Trophoblast cell (in vitro differentiated cells and primary cell): ENCODE results near the gene FUT7.
A peak's percentile ranks its signal among the peaks of the same experiment; 100 is the strongest.

ENCODE experiments used
- DNase-seq, 2 donors: peaks; one replicate each; pipeline ENCODE4 v3.0.0-alpha.2; 2016
- H2AFZ ChIP-seq: 2 replicates; pipeline ENCODE4 v1.6.1; 2013; ENCODE audit warnings: low read length, moderate library complexity, mild to moderate bottlenecking; ENCODE audit not compliant: insufficient read depth, poor library complexity
- H2AK5ac ChIP-seq: 2 replicates; pipeline ENCODE4 v1.6.1; 2013; ENCODE audit warnings: mild to moderate bottlenecking, low read length
- H2BK120ac ChIP-seq: 2 replicates; pipeline ENCODE4 v1.6.1; 2013; ENCODE audit warnings: low read length, mild to moderate bottlenecking, moderate library complexity; ENCODE audit not compliant: insufficient read depth, poor library complexity
- H2BK12ac ChIP-seq: 2 replicates; pipeline ENCODE4 v1.6.1; 2013; ENCODE audit warnings: mild to moderate bottlenecking, low read length, moderate library complexity
- H2BK5ac ChIP-seq: 2 replicates; pipeline ENCODE4 v1.6.1; 2013; ENCODE audit warnings: low read length, low read depth, moderate library complexity, mild to moderate bottlenecking; ENCODE audit not compliant: poor library complexity
- H3K14ac ChIP-seq: 2 replicates; pipeline ENCODE4 v1.6.1; 2013; ENCODE audit warnings: mild to moderate bottlenecking, low read length
- H3K18ac ChIP-seq: 2 replicates; pipeline ENCODE4 v1.6.1; 2013; ENCODE audit warnings: mild to moderate bottlenecking, low read length
- H3K23ac ChIP-seq: 2 replicates; pipeline ENCODE4 v1.6.1; 2013; ENCODE audit warnings: low read length
- H3K27ac ChIP-seq: 2 replicates; pipeline ENCODE4 v1.5.1; 2013; ENCODE audit warnings: low read depth, mild to moderate bottlenecking, inconsistent platforms, low read length, moderate library complexity
- H3K27me3 ChIP-seq: 2 replicates; pipeline ENCODE4 v1.6.1; 2013; ENCODE audit warnings: inconsistent platforms, mild to moderate bottlenecking, low read length, moderate library complexity; ENCODE audit not compliant: insufficient read depth
- H3K36me3 ChIP-seq, 2 experiments: 1 replicate in 1 of 2; 2 replicates in 1 of 2; pipeline ENCODE4 v1.6.1; 2013; ENCODE audit warnings: low read length in 2 of 2, mild to moderate bottlenecking in 2 of 2, moderate library complexity in 1 of 2; ENCODE audit not compliant: insufficient read depth in 2 of 2, control insufficient read depth in 1 of 2
- H3K4ac ChIP-seq: 2 replicates; pipeline ENCODE4 v1.6.1; 2013; ENCODE audit warnings: low read depth, mild to moderate bottlenecking, low read length, moderate library complexity
- H3K4me1 ChIP-seq, 2 experiments: 1 replicate in 1 of 2; 2 replicates in 1 of 2; pipeline ENCODE4 v1.6.1; 2013; ENCODE audit warnings: low read length in 2 of 2, mild to moderate bottlenecking in 2 of 2, moderate library complexity in 1 of 2; ENCODE audit not compliant: insufficient read depth in 2 of 2, control insufficient read depth in 1 of 2
- H3K4me2 ChIP-seq: 2 replicates; pipeline ENCODE4 v1.6.1; 2013; ENCODE audit warnings: inconsistent platforms, mild to moderate bottlenecking, low read length, moderate library complexity
- H3K4me3 ChIP-seq: 2 replicates; pipeline ENCODE4 v1.5.1; 2013; ENCODE audit warnings: mild to moderate bottlenecking, low read depth, low read length, inconsistent platforms
- H3K79me1 ChIP-seq: one replicate; pipeline ENCODE4 v1.6.1; 2013; ENCODE audit warnings: low read length
- H3K79me2 ChIP-seq: 2 replicates; pipeline ENCODE4 v1.6.1; 2013; ENCODE audit warnings: low read length, mild to moderate bottlenecking; ENCODE audit not compliant: control insufficient read depth, insufficient read depth, poor library complexity
- H3K9ac ChIP-seq: 2 replicates; pipeline ENCODE4 v1.6.1; 2013; ENCODE audit warnings: mild to moderate bottlenecking, low read length
- H3K9me3 ChIP-seq: 2 replicates; pipeline ENCODE4 v1.6.1; 2013; ENCODE audit warnings: low read depth, mild to moderate bottlenecking, control low read depth, inconsistent platforms, low read length; ENCODE audit not compliant: insufficient read depth
- H4K12ac ChIP-seq: 2 replicates; pipeline ENCODE4 v1.6.1; 2013; ENCODE audit warnings: low read depth, mild to moderate bottlenecking, low read length, moderate library complexity
- H4K8ac ChIP-seq: 2 replicates; pipeline ENCODE4 v1.6.1; 2013; ENCODE audit warnings: low read depth, mild to moderate bottlenecking, low read length, moderate library complexity
- H4K91ac ChIP-seq: one replicate; pipeline ENCODE4 v1.6.1; 2013; ENCODE audit warnings: low read depth, mild to moderate bottlenecking, low read length, moderate library complexity
- WGBS: extraction: QIAGEN DNeasy Blood & Tissue Kit; methylation state at CpG from one replicate; pipeline ENCODE4 v1.1.7; 2013; ENCODE audit warnings: missing lambda C conversion rate; ENCODE audit not compliant: insufficient read length, insufficient coverage; ENCODE audit errors: extremely low coverage; 5-methylcytosine and 5-hydroxymethylcytosine counted together

FUT7 gene

DNA sequence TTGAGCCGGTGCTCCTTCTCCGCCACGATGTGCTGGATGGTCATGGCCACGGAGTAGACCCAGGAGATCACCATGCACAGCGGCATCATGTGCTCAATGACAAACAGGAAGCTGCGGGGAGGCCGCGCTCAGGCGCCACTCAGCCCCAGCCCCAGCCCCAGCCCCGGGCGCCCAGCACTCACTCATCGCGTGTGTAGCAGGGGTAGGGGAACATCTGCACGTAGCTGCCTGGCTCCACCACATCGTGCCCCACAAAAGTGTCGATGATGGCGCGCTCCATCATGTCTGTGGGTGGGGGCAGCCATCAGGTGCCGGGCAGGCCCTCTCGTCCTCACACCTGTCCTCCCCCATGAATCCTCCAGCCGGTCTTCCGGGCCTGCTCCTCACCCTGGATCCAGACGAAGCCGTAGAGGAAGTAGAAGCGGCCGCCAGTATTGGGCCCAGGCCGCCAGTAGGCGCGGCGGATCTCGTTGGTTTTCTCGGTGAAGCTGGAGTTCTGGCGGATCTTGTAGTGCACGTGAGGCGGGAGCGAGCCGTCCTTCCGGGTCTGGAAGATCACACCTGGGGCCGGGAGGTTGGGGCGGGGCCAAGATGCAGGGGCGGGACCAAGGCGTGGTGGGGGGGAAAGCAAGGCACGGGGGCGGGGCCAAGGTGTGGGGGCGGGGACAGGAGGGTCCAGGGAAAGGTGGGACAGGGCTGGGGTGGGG is 13.9 kb downstream of the FUT7 start:
- no CpG with 5 or more reads among the region's 45 CpGs for WGBS
- H2BK120ac ChIP-seq, result no peak overlapping the region
- no peaks in the 10 kb centered on the region for H3K79me1 ChIP-seq

GRCh38 chr9:137017071-137017470 is 14.8 kb downstream of the FUT7 start:
- WGBS, result no CpG with 5 or more reads among the region's 28 CpGs
- no peak overlapping the region for H3K14ac ChIP-seq
- H3K23ac ChIP-seq, result no peak overlapping the region
- no peak overlapping the region for H4K8ac ChIP-seq
- no peaks in the 10 kb centered on the region for H3K79me2 ChIP-seq
- no peak overlapping the region for H2BK120ac ChIP-seq
- no peaks in the 10 kb centered on the region for H3K79me1 ChIP-seq
- H3K9me3 ChIP-seq, result peaks cover 27% of the 10 kb centered on the region
- H2BK5ac ChIP-seq, result no peak overlapping the region
- no peak overlapping the region for H3K4me2 ChIP-seq
- no peak overlapping the region for H3K18ac ChIP-seq
- H3K4ac ChIP-seq, result no peak overlapping the region
- no peak overlapping the region for H2BK12ac ChIP-seq
- H2AFZ ChIP-seq, result no peak overlapping the region
- no peak overlapping the region for H4K91ac ChIP-seq
- H3K27ac ChIP-seq, result no peak overlapping the region
- H3K4me3 ChIP-seq, result peak overlapping the region; percentile 27
- no peak overlapping the region for H2AK5ac ChIP-seq
- H3K4me1 ChIP-seq, result no peaks in the 10 kb centered on the region
- DNase-seq, result no peak
- no peaks in the 10 kb centered on the region for H3K27me3 ChIP-seq
- H3K36me3 ChIP-seq, result no peaks in the 10 kb centered on the region
- H4K12ac ChIP-seq, result no peak overlapping the region
- H3K9ac ChIP-seq, result no peak overlapping the region

More for the DNA sequence above, 13.9 kb downstream of the FUT7 start:
- no peak overlapping the region for H4K12ac ChIP-seq
- H3K27ac ChIP-seq, result no peak overlapping the region
- H2BK5ac ChIP-seq, result no peak overlapping the region
- no peaks in the 10 kb centered on the region for H3K36me3 ChIP-seq
- no peaks in the 10 kb centered on the region for H3K27me3 ChIP-seq
- H2BK12ac ChIP-seq, result no peak overlapping the region
- no peak overlapping the region for H4K8ac ChIP-seq
- H3K79me2 ChIP-seq, result no peaks in the 10 kb centered on the region
- H3K4me3 ChIP-seq, result no peak overlapping the region
- no peak overlapping the region for H3K4ac ChIP-seq
- no peak overlapping the region for H3K14ac ChIP-seq
- no peak overlapping the region for H2AK5ac ChIP-seq
- no peak overlapping the region for H3K4me2 ChIP-seq
- H3K9me3 ChIP-seq, result peaks cover 24% of the 10 kb centered on the region
- no peak for DNase-seq
- H4K91ac ChIP-seq, result no peak overlapping the region
- no peaks in the 10 kb centered on the region for H3K4me1 ChIP-seq
- H2AFZ ChIP-seq, result no peak overlapping the region
- H3K23ac ChIP-seq, result no peak overlapping the region
- no peak overlapping the region for H3K9ac ChIP-seq
- H3K18ac ChIP-seq, result no peak overlapping the region

DNA sequence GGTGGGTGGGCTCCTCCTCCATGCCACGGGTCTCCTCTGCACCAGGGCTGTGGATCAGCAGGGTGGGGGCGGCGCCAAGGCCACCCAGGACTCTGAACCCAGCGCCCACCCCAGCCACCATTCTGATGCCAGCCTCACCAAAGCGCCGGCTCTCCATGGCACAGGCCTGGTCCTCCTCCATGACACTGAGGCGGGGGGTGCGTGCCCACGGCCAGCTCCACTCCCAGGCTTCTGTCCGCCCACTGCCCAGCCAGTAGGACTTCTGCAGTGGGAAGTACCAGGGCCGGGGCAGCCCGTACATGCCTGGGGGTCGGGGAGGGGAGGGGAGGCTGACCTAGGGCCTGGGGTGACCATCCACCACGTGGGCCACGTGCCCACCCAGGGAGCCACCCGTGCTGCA is 15.5 kb downstream of the FUT7 start:
- Histone ChIP-seq H3K14ac (no peak overlapping the region), H3K4ac (no peak overlapping the region), H3K4me2 (no peak overlapping the region), H3K9me3 (peaks cover 27% of the 10 kb centered on the region), H2AK5ac (no peak overlapping the region), H3K4me1 (no peaks in the 10 kb centered on the region), H3K18ac (no peak overlapping the region), H3K23ac (no peak overlapping the region), H2BK120ac (no peak overlapping the region), H3K4me3 (no peak overlapping the region), H3K27me3 (no peaks in the 10 kb centered on the region), H2BK5ac (no peak overlapping the region), H4K12ac (no peak overlapping the region), H2BK12ac (no peak overlapping the region), H3K36me3 (no peaks in the 10 kb centered on the region), H3K79me2 (no peaks in the 10 kb centered on the region), H3K27ac (no peak overlapping the region), H4K91ac (no peak overlapping the region), H4K8ac (no peak overlapping the region), H2AFZ (no peak overlapping the region), H3K9ac (no peak overlapping the region), H3K79me1 (no peaks in the 10 kb centered on the region)
- no CpG with 5 or more reads among the region's 16 CpGs for WGBS
- DNase-seq, result no peak

DNA sequence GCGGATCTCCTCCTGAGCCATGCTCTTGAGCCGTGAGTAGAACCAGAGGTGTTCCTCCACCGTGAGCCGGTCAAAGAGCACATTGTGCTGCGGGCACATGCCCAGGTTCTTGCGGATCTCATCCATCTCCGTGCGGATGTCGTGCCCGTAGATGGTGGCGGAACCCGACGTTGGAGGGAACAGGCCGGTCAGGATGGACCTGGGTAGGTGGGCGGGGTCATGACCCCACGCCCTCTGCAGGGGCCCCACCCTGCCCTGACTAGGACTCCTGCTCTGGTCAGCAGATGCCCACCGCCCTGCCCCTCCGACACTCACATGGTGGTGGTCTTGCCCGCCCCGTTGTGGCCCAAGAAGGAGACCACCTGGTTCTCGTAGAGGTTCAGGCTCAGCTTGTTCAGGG is 15.9 kb downstream of the FUT7 start:
- no peak overlapping the region for H2BK12ac ChIP-seq
- no CpG with 5 or more reads among the region's 21 CpGs for WGBS
- H3K79me2 ChIP-seq, result no peaks in the 10 kb centered on the region
- H3K9ac ChIP-seq, result no peak overlapping the region
- no peak overlapping the region for H3K4ac ChIP-seq
- no peak overlapping the region for H3K14ac ChIP-seq
- H2AK5ac ChIP-seq, result no peak overlapping the region
- no peak overlapping the region for H2BK120ac ChIP-seq
- no peak overlapping the region for H3K18ac ChIP-seq
- peaks cover 26% of the 10 kb centered on the region for H3K9me3 ChIP-seq
- no peak overlapping the region for H4K12ac ChIP-seq
- H3K4me1 ChIP-seq, result no peaks in the 10 kb centered on the region
- H3K23ac ChIP-seq, result no peak overlapping the region
- no peak overlapping the region for H2BK5ac ChIP-seq
- H3K36me3 ChIP-seq, result no peaks in the 10 kb centered on the region
- H3K4me3 ChIP-seq, result no peak overlapping the region
- no peaks in the 10 kb centered on the region for H3K79me1 ChIP-seq
- DNase-seq, result no peak
- no peak overlapping the region for H2AFZ ChIP-seq
- H3K27ac ChIP-seq, result no peak overlapping the region
- no peak overlapping the region for H4K91ac ChIP-seq
- H4K8ac ChIP-seq, result no peak overlapping the region
- H3K27me3 ChIP-seq, result no peaks in the 10 kb centered on the region
- H3K4me2 ChIP-seq, result no peak overlapping the region
